Gastrocnemius medialis (tissue), 4 donors: Measurements from ENCODE around the gene LEFTY2. TPM values are rescaled to one million over a fixed set of nuclear protein-coding genes. Genes with fewer than 3 reads are reported as not detected.
"Not testable (repeated sequence)": the region's sequence is repeated elsewhere in the genome, so short reads cannot be mapped to it uniquely, and the experiment has no call there.

Source experiments
- ATAC-seq, 2 donors: fragments of 150-250 bp; one replicate each; pipeline ENCODE4 v1.9.1; 2016
- DNase-seq, 2 donors: peaks; one replicate each; pipeline ENCODE4 v3.0.0-alpha.2; 2019
- H3K27ac ChIP-seq, 4 donors: fragments of 200-600 bp; sonication (generic); 1 replicate in 1 of 4; 2 replicates in 3 of 4; pipeline ENCODE4 v1.5.1; 2016 to 2018; ENCODE audit warnings: mild to moderate bottlenecking in 2 of 4, moderate library complexity in 1 of 4
- H3K27me3 ChIP-seq, 3 donors: fragments of 200-600 bp; sonication (generic) in 2 of 3; 1 replicate in 1 of 3; 2 replicates in 2 of 3; pipeline versions ENCODE4 v1.5.1 to v1.6.0; 2016 to 2019; ENCODE audit warnings: mild to moderate bottlenecking in 1 of 3, moderate library complexity in 1 of 3
- H3K36me3 ChIP-seq, 2 donors: fragments of 200-600 bp; sonication (generic) in 1 of 2; one replicate each; pipeline ENCODE4 v1.5.1; 2017 to 2018
- H3K4me1 ChIP-seq, 2 donors: fragments of 200-600 bp; sonication (generic) in 1 of 2; one replicate each; pipeline ENCODE4 v1.5.1; 2016 to 2017; ENCODE audit warnings: mild to moderate bottlenecking in 2 of 2
- H3K4me3 ChIP-seq, 4 donors: fragments of 200-600 bp; sonication (generic) in 3 of 4; 1 replicate in 1 of 4; 2 replicates in 3 of 4; pipeline ENCODE4 v1.5.1; 2016 to 2019; ENCODE audit warnings: mild to moderate bottlenecking in 2 of 4
- H3K9me3 ChIP-seq, 3 donors: fragments of 200-600 bp; sonication (generic) in 2 of 3; 1 replicate in 1 of 3; 2 replicates in 2 of 3; pipeline ENCODE4 v1.5.1; 2016 to 2019
- POLR2A ChIP-seq, 2 donors: fragments of 450-650 bp; IDR thresholded peaks; one replicate each; pipeline ENCODE4 v1.6.1; 2017; ENCODE audit warnings: antibody characterized with exemption in 2 of 2, mild to moderate bottlenecking in 2 of 2, moderate library complexity in 2 of 2
- in situ Hi-C, 4 donors: fragments of 200-750 bp; cut with MboI; loops; one replicate each; pipeline versions ENCODE4 v1.15.0 to v1.8.0; 2017; ENCODE audit warnings: low sequenced_read_pairs in 4 of 4
- intact Hi-C: fragments of 100-400 bp; cut with DNase I; formaldehyde crosslinking; loops from one replicate; pipeline ENCODE4 v1.15.1; 2023; ENCODE audit warnings: low total_unique reads
- total RNA-seq, 4 donors: library from RNA; depleted of rRNA; stranded (reverse); fragments of >200 nt; gene quantifications; one replicate each; pipeline versions ENCODE4 v1.1.0 to v1.2.3, GENCODE V29; 2016
- TF ChIP-seq, protein P1 (sequence below), 5 experiments: fragments of 450-650 bp in 3 of 5; fragments of 200-600 bp in 2 of 5; sonication (generic) in 2 of 5; IDR thresholded peaks in 4 of 5; conservative IDR thresholded peaks in 1 of 5; 1 replicate in 4 of 5; 2 replicates in 1 of 5; pipeline ENCODE4 v1.5.1; 2016 to 2019; ENCODE audit warnings: antibody characterized with exemption in 5 of 5, mild to moderate bottlenecking in 3 of 5, moderate library complexity in 3 of 5

LEFTY2 gene
- total RNA-seq, 4 donors from 2014 or later: 0.20 TPM; not detected in 3

DNA sequence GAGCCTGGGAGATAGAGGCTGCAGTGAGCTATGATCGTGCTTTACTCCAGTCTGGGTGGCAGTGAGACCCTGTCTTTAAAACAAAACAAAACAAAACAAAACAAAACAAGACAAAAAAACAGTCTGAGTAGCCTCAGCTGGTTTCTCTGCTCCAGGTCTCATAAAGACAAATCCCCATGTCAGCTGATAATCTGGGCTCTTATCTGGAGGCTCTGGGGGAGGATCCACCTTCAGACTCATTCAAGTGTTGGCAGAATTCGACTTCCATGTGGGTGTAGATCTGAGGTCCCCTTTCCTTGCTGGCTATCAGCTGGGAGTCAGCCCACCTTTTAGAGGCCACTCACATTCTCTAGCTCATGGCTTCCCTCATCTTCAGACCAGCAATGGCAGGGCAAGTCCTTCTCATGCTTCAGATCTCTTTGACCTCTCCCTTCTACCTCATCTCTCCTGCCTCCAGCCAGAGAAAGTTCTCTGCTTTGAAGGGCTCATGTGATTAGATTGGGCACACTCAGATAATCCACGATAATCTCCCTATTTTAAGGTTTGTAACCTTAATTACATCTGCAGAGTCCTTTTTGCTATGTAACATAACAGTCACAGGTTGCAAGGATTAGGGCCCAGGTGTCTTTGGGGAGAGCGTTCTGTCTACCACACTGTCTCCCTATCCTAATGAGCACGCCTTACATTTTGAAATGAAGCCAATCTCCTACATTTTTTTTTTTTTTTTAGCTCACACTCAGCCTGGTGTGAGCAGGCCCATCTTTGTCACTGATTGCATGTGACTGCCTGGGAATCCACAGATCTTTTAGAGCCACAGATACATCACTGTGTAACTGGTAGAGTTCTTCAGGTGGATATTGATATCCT, 9.5 kb downstream of the LEFTY2 start:
- H3K4me1 ChIP-seq: no peaks in the 10 kb centered on the region
- TF ChIP-seq, protein P1, sequence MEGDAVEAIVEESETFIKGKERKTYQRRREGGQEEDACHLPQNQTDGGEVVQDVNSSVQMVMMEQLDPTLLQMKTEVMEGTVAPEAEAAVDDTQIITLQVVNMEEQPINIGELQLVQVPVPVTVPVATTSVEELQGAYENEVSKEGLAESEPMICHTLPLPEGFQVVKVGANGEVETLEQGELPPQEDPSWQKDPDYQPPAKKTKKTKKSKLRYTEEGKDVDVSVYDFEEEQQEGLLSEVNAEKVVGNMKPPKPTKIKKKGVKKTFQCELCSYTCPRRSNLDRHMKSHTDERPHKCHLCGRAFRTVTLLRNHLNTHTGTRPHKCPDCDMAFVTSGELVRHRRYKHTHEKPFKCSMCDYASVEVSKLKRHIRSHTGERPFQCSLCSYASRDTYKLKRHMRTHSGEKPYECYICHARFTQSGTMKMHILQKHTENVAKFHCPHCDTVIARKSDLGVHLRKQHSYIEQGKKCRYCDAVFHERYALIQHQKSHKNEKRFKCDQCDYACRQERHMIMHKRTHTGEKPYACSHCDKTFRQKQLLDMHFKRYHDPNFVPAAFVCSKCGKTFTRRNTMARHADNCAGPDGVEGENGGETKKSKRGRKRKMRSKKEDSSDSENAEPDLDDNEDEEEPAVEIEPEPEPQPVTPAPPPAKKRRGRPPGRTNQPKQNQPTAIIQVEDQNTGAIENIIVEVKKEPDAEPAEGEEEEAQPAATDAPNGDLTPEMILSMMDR (IDR thresholded peaks at IDR 0.05 in 4 of 5, conservative IDR thresholded peaks at IDR 0.05 in 1 of 5): no peak
- H3K36me3 ChIP-seq: no peaks in the 10 kb centered on the region
- ATAC-seq (no peak), DNase-seq (no peak)
- no peak overlapping the region for H3K27ac ChIP-seq
- intact Hi-C loops (no loop called here), in situ Hi-C loops (no loop called here)
- H3K27me3 ChIP-seq: no peaks in the 10 kb centered on the region
- no peak overlapping the region for H3K4me3 ChIP-seq
- H3K9me3 ChIP-seq: no peaks in the 10 kb centered on the region

DNA sequence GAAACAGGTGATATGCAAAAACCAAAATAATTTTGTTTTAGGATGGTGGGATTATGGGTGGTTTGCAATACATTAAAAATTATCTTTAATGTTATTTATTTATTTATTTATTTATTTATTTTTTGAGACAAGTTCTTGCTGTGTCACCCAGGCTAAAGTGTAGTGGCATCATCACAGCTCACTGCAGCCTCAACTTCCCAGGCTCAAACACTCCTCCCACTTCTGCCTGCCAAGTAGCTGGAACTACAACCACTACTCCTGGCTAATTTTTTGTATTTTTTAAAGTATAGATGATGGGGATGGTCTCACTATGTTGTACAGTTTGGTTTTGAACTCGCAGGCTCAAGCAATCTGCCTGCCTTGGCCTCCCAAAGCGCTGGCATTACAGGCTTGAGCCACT, 10.5 kb downstream of the LEFTY2 start:
- ATAC-seq: no peak
- DNase-seq: no peak

DNA sequence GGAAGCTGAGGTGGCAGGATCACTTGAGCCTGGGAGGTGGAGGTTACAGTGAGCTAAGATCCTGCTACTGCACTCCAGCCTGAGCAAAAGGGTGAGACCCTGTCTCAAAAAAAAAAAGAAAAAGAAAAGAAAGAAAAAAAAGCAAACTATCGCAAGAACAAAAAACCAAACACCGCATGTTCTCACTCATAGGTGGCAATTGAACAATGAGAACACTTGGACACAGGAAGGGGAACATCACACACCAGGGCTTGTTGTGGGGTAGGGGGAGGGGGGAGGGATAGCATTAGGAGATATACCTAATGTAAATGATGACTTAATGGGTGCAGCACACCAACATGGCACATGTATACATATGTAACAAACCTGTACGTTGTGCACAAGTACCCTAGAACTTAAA, 11.6 kb downstream of the LEFTY2 start:
- H3K4me1 ChIP-seq, H3K27ac ChIP-seq, in situ Hi-C loops, H3K9me3 ChIP-seq, DNase-seq, H3K4me3 ChIP-seq, H3K27me3 ChIP-seq, H3K36me3 ChIP-seq, intact Hi-C loops, ATAC-seq: not testable (repeated sequence)

More for the DNA sequence above, 10.5 kb downstream of the LEFTY2 start:
- Histone ChIP-seq H3K36me3 (no peaks in the 10 kb centered on the region), H3K27me3 (no peaks in the 10 kb centered on the region), H3K27ac (no peak overlapping the region), H3K4me1 (no peaks in the 10 kb centered on the region), H3K4me3 (no peak overlapping the region), H3K9me3 (no peaks in the 10 kb centered on the region)
- TF ChIP-seq, protein P1 (IDR thresholded peaks at IDR 0.05 in 4 of 5, conservative IDR thresholded peaks at IDR 0.05 in 1 of 5): no peak
- no peak for TF ChIP-seq POLR2A (IDR thresholded peaks at IDR 0.05)
- intact Hi-C loops (no loop called here), in situ Hi-C loops (no loop called here)

GRCh38 chr1:225928186-225929175, 12.5 kb downstream of the LEFTY2 start:
- intact Hi-C loops: no loop called here

More at GRCh38 chr1:225928186-225929175, 12.5 kb downstream of the LEFTY2 start:
- no peak for TF ChIP-seq POLR2A (IDR thresholded peaks at IDR 0.05)
- TF ChIP-seq, protein P1 (IDR thresholded peaks at IDR 0.05 in 4 of 5, conservative IDR thresholded peaks at IDR 0.05 in 1 of 5): no peak
- ATAC-seq (no peak), DNase-seq (no peak)
- Histone ChIP-seq H3K4me1 (peaks cover under 1 to 4% of the 10 kb centered on the region in 2 donors), H3K27me3 (no peaks in the 10 kb centered on the region), H3K27ac (no peak overlapping the region), H3K36me3 (no peaks in the 10 kb centered on the region), H3K9me3 (no peaks in the 10 kb centered on the region), H3K4me3 (no peak overlapping the region)
- in situ Hi-C loops: no loop called here
